Endometrial microvascular endothelial cells (primary cell): ENCODE measurements around the gene SLIT3. TPM values are rescaled to one million over a fixed set of nuclear protein-coding genes. Genes with fewer than 3 reads are reported as not detected.
"Not testable (repeated sequence)": the region's sequence is repeated elsewhere in the genome, so short reads cannot be mapped to it uniquely, and the experiment has no call there.

Experiments
- in situ Hi-C: cut with HindIII; loops from 2 replicates; pipeline ENCODE4 v1.10.0; 2017; ENCODE audit warnings: low sequenced_read_pairs, low pct_unique_long_range_greater_than_20kb; ENCODE audit errors: inconsistent ontology term
- total RNA-seq: library from RNA; depleted of rRNA; stranded (reverse); fragments of >200 nt; gene quantifications from one replicate; pipeline ENCODE4 v1.2.3, GENCODE V29; 2015; ENCODE audit errors: inconsistent ontology term

SLIT3 gene
- total RNA-seq, 1 donor from 2014 or later, result under 0.01 TPM

GRCh38 chr5:169131616-169132301, 169.2 kb downstream of the SLIT3 start:
- in situ Hi-C loops, result no loop called here

- in situ Hi-C loops, result no loop called here
Measured at GRCh38 chr5:169128679-169129078, 172.3 kb downstream of the SLIT3 start.

- in situ Hi-C loops, result no loop called here
Measured at GRCh38 chr5:169127431-169127830, 173.5 kb downstream of the SLIT3 start.

GRCh38 chr5:169126481-169127021, 174.4 kb downstream of the SLIT3 start:
- in situ Hi-C loops, result no loop called here

- in situ Hi-C loops, result no loop called here
Measured at GRCh38 chr5:169125571-169125970, 175.4 kb downstream of the SLIT3 start.

GRCh38 chr5:169122951-169123350, 178.0 kb downstream of the SLIT3 start:
- in situ Hi-C loops, result no loop called here

- in situ Hi-C loops, result no loop called here
Measured at GRCh38 chr5:169121630-169122420, 179.1 kb downstream of the SLIT3 start.

- in situ Hi-C loops, result no loop called here
Measured at GRCh38 chr5:169119288-169120048, 181.5 kb downstream of the SLIT3 start.

GRCh38 chr5:169116961-169117461, 183.9 kb downstream of the SLIT3 start:
- in situ Hi-C loops, result no loop called here

- in situ Hi-C loops, result no loop called here
Measured at GRCh38 chr5:169115461-169116124, 185.3 kb downstream of the SLIT3 start.

- in situ Hi-C loops, result no loop called here
Measured at GRCh38 chr5:169114466-169115065, 186.4 kb downstream of the SLIT3 start.

- in situ Hi-C loops, result no loop called here
Measured at GRCh38 chr5:169112016-169112415, 188.9 kb downstream of the SLIT3 start.

GRCh38 chr5:169106911-169107706, 193.8 kb downstream of the SLIT3 start:
- in situ Hi-C loops, result no loop called here

GRCh38 chr5:169105582-169105981, 195.4 kb downstream of the SLIT3 start:
- in situ Hi-C loops, result not testable (repeated sequence)

- in situ Hi-C loops, result no loop called here
Measured at GRCh38 chr5:169104937-169105494, 195.9 kb downstream of the SLIT3 start.

- in situ Hi-C loops, result no loop called here
Measured at GRCh38 chr5:169103586-169104181, 197.3 kb downstream of the SLIT3 start.

- in situ Hi-C loops, result no loop called here
Measured at GRCh38 chr5:169101966-169102365, 199.0 kb downstream of the SLIT3 start.
